Subcutaneous adipose tissue (tissue), 4 donors: ENCODE results near the gene FCHO2. TPM values are rescaled to one million over a fixed set of nuclear protein-coding genes. Genes with fewer than 3 reads are reported as not detected.

ENCODE experiments used
- total RNA-seq, 4 donors: library from RNA; depleted of rRNA; stranded (reverse); fragments of >200 nt; gene quantifications; one replicate each; pipeline ENCODE4 v1.1.0, GENCODE V29; 2016
- TF ChIP-seq, protein P1 (sequence below): fragments of 450-650 bp; IDR thresholded peaks from one replicate; pipeline ENCODE4 v1.5.1; 2016; ENCODE audit warnings: low read depth, mild to moderate bottlenecking, control low read depth, antibody characterized with exemption, moderate library complexity

FCHO2 gene
- total RNA-seq, 4 donors from 2014 or later = 36.0 to 92.8 (median 65.8) TPM

DNA sequence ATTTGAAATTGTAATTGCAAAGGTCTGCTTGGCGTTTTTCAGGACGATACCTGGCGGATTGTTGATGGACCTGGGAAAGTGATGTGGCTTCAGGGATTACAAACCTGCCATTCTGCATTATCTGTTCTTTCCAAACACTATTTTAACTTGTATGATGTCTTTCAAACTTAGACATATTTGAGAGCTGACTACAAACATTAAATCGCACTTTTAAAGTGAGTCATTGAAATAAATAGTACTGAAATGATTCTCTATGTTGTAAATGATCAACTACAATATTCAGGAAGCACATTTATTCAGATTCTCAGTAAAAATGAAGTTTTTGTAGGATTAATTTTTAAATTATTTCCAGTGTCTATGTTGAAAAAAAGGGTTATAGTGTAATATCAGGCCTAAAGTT, 132.2 kb downstream of the FCHO2 start:
- TF ChIP-seq, protein P1, sequence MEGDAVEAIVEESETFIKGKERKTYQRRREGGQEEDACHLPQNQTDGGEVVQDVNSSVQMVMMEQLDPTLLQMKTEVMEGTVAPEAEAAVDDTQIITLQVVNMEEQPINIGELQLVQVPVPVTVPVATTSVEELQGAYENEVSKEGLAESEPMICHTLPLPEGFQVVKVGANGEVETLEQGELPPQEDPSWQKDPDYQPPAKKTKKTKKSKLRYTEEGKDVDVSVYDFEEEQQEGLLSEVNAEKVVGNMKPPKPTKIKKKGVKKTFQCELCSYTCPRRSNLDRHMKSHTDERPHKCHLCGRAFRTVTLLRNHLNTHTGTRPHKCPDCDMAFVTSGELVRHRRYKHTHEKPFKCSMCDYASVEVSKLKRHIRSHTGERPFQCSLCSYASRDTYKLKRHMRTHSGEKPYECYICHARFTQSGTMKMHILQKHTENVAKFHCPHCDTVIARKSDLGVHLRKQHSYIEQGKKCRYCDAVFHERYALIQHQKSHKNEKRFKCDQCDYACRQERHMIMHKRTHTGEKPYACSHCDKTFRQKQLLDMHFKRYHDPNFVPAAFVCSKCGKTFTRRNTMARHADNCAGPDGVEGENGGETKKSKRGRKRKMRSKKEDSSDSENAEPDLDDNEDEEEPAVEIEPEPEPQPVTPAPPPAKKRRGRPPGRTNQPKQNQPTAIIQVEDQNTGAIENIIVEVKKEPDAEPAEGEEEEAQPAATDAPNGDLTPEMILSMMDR = no peak

GRCh38 chr5:73093943-73094342, 138.1 kb downstream of the FCHO2 start:
- TF ChIP-seq, protein P1 = no peak

DNA sequence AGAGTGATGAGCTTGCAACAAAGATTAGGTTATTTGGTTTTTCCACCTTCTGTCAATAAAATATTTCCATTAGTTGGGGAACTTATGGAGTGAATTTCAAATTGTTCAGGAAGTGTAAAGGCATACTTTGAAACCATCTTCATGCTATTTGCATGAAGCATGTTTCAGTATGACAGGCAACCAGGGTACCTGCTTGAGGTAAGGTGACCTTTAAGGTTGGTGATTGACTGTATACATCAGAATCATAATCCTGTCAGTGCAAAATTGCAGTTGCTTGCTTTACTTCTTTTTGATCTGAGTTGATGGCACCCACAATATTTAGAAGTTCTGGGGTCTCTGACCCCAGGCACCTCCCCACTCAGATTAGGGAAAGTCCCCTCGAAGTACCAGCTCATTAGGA, 138.6 kb downstream of the FCHO2 start:
- TF ChIP-seq, protein P1 = no peak

DNA sequence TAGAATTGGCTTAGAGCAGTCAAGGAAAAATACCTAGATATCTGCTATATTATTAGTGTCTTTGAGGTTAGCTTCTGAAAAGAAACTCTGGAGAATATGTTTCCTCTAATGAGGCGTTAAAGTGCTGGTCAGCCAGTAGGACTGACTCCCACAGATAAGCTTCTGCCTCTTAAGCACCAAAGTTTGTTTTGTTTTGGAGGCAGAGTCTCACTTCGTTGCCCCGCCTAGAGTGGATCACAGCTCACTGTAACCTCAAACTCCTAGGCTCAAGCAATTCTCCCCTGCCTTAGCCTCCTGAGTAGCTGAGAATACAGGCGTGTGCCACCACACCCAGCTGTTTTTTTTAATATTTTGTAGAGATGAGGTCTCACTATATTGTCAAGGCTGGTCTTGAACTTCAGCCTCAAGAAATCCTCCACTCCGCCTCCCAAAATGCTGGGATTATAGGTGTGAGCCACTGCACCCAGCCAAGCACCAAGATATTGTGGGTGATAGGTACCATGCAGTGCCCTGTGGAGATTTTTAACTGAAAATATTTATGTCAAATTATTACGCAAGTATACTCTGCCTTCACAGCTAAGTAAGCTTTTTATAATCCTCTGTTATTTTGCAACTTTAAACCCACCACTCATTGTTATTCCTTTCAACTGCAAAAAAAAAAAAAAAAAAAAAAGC, 139.9 kb downstream of the FCHO2 start:
- TF ChIP-seq, protein P1 = no peak

GRCh38 chr5:73096239-73096575, 140.4 kb downstream of the FCHO2 start:
- TF ChIP-seq, protein P1 = no peak

DNA sequence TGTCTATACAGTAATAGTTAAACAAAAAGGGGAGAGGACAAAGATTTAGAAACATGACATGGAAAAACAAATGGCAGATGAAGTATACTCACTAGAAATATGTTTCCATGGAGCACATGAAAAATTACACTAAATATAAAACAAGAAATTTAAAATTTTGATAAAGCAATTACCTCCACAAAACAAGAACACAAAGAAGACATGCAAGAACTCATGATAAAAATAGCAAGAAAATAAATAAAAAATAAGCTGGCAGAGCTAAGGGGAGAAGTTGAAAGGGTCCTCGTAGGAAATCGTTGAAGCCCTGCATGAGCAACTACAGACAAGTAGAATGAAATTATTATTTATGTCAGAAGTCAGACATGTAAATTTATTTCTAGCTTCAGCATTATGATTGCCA, 141.9 kb downstream of the FCHO2 start:
- TF ChIP-seq, protein P1 = no peak

GRCh38 chr5:73100109-73100508, 144.3 kb downstream of the FCHO2 start:
- TF ChIP-seq, protein P1 = no peak
